Neural cell (in vitro differentiated cells): Measurements from ENCODE around the gene C2CD2. TPM values are rescaled to one million over a fixed set of nuclear protein-coding genes. Genes with fewer than 3 reads are reported as not detected.

ENCODE experiments used
- H2AFZ ChIP-seq: fragments of 200-600, 300-800 bp; sonication (generic), shearing (Covaris generic); 2 replicates; pipeline ENCODE4 v1.6.0; 2014; ENCODE audit warnings: low read depth, mild to moderate bottlenecking, antibody characterized with exemption, low read length, moderate library complexity
- H3F3A ChIP-seq: fragments of 200-600 bp; shearing (Covaris generic); 2 replicates; pipeline ENCODE4 v1.6.1; 2016; ENCODE audit warnings: mild to moderate bottlenecking, moderate library complexity, mixed read lengths, antibody characterized with exemption, low read length; ENCODE audit not compliant: insufficient read depth, poor library complexity, severe bottlenecking
- H3K27ac ChIP-seq: fragments of 200-600, 300-800 bp; sonication (generic), shearing (Covaris generic); 2 replicates; pipeline ENCODE4 v1.5.1; 2014; ENCODE audit warnings: mild to moderate bottlenecking, low read length, moderate library complexity
- H3K27me3 ChIP-seq: fragments of 300-800, 200-600 bp; sonication (generic), shearing (Covaris generic); 2 replicates; pipeline ENCODE4 v1.6.0; 2014; ENCODE audit warnings: mild to moderate bottlenecking, low read depth, low read length, moderate library complexity; ENCODE audit not compliant: insufficient read depth
- H3K36me3 ChIP-seq: fragments of 300-800, 200-600 bp; sonication (generic), shearing (Covaris generic); 2 replicates; pipeline ENCODE4 v1.5.1; 2014; ENCODE audit warnings: mild to moderate bottlenecking, antibody characterized with exemption, low read length, moderate library complexity; ENCODE audit not compliant: insufficient read depth
- H3K4me2 ChIP-seq: fragments of 300-800, 200-600 bp; sonication (generic), shearing (Covaris generic); 2 replicates; pipeline ENCODE4 v1.6.0; 2014; ENCODE audit warnings: mild to moderate bottlenecking, low read length
- H3K4me3 ChIP-seq: fragments of 300-800, 200-600 bp; sonication (generic), shearing (Covaris generic); 2 replicates; pipeline ENCODE4 v1.5.1; 2014; ENCODE audit warnings: mild to moderate bottlenecking, low read length, moderate library complexity
- H3K79me2 ChIP-seq: fragments of 200-600 bp; shearing (Covaris generic); replicated peaks from 2 replicates; pipeline ENCODE4 v1.6.0; 2014; ENCODE audit warnings: mild to moderate bottlenecking, low read length, moderate library complexity; ENCODE audit not compliant: insufficient read depth
- H3K9ac ChIP-seq: fragments of 300-800, 200-600 bp; sonication (generic), shearing (Covaris generic); 2 replicates; pipeline ENCODE4 v1.6.1; 2016; ENCODE audit warnings: mild to moderate bottlenecking, low read length, mixed read lengths
- H3K9me2 ChIP-seq: fragments of 200-600 bp; shearing (Covaris generic); 2 replicates; pipeline ENCODE4 v1.6.1; 2016; ENCODE audit warnings: mild to moderate bottlenecking, low read length, mixed read lengths; ENCODE audit not compliant: insufficient read depth
- H3K9me3 ChIP-seq: fragments of 200-600, 300-800 bp; sonication (generic), shearing (Covaris generic); 2 replicates; pipeline ENCODE4 v1.6.1; 2016; ENCODE audit warnings: mild to moderate bottlenecking, mixed run types, low read length, moderate library complexity, mixed read lengths
- H4K20me1 ChIP-seq: fragments of 200-600 bp; shearing (Covaris generic); 2 replicates; pipeline ENCODE4 v1.6.1; 2016; ENCODE audit warnings: mild to moderate bottlenecking, mixed run types; ENCODE audit not compliant: insufficient read depth
- CTCF ChIP-seq: fragments of 450-650 bp; IDR thresholded peaks from 2 replicates; pipeline ENCODE4 v1.5.1; 2014; ENCODE audit warnings: antibody characterized with exemption, mild to moderate bottlenecking, moderate library complexity; ENCODE audit not compliant: poor library complexity, severe bottlenecking
- EP300 ChIP-seq: fragments of 450-650 bp; conservative IDR thresholded peaks from 2 replicates; pipeline ENCODE4 v1.6.1; 2014; ENCODE audit warnings: antibody characterized with exemption, mild to moderate bottlenecking, moderate library complexity; ENCODE audit not compliant: poor library complexity, severe bottlenecking
- EZH2 ChIP-seq: fragments of 200-600, 300-800 bp; shearing (Covaris generic), sonication (generic); IDR thresholded peaks from 2 replicates; pipeline ENCODE4 v1.6.1; 2014; ENCODE audit warnings: antibody characterized with exemption, low read length, borderline replicate concordance, mild to moderate bottlenecking; ENCODE audit not compliant: insufficient read depth, poor library complexity, severe bottlenecking
- MXI1 ChIP-seq: fragments of 450-650 bp; conservative IDR thresholded peaks from 2 replicates; pipeline ENCODE4 v1.6.1; 2014; ENCODE audit warnings: antibody characterized with exemption, mild to moderate bottlenecking; ENCODE audit not compliant: poor library complexity, severe bottlenecking
- POLR2AphosphoS5 ChIP-seq: IDR thresholded peaks from 2 replicates; pipeline ENCODE4 v1.6.1; 2012
- RAD21 ChIP-seq: fragments of 450-650 bp; conservative IDR thresholded peaks from 2 replicates; pipeline ENCODE4 v1.6.1; 2014; ENCODE audit warnings: antibody characterized with exemption, mild to moderate bottlenecking, moderate library complexity
- REST ChIP-seq: IDR thresholded peaks from 2 replicates; pipeline ENCODE4 v1.6.1; 2012; ENCODE audit warnings: borderline replicate concordance
- SMC3 ChIP-seq: fragments of 450-650 bp; conservative IDR thresholded peaks from 2 replicates; pipeline ENCODE4 v1.6.1; 2014; ENCODE audit warnings: antibody characterized with exemption, mild to moderate bottlenecking, moderate library complexity; ENCODE audit not compliant: poor library complexity
- TAF1 ChIP-seq: IDR thresholded peaks from 2 replicates; pipeline ENCODE4 v1.6.1; 2012; ENCODE audit warnings: low read depth
- polyA plus RNA-seq: library from polyadenylated mRNA; depleted of rRNA; stranded (reverse); fragments of >200 nt; gene quantifications from 2 replicates; pipeline ENCODE4 v1.2.3, GENCODE V29; 2014

The C2CD2 gene
- polyA plus RNA-seq, 1 donor from 2014 or later: 0.88 TPM

GRCh38 chr21:41967708-41968107 lies 13.9 kb upstream of the C2CD2 start:
- no peaks in the 10 kb centered on the region for H3K36me3 ChIP-seq
- H3K4me2 ChIP-seq: no peak overlapping the region
- no peaks in the 10 kb centered on the region for H3K9me3 ChIP-seq
- no peaks in the 10 kb centered on the region for H3K9me2 ChIP-seq
- H3F3A ChIP-seq: no peaks in the 10 kb centered on the region
- H2AFZ ChIP-seq: no peak overlapping the region
- H3K9ac ChIP-seq: no peak overlapping the region
- TF ChIP-seq EZH2: no peak
- no peak overlapping the region for H3K27ac ChIP-seq
- no peaks in the 10 kb centered on the region for H3K27me3 ChIP-seq
- no peaks in the 10 kb centered on the region for H4K20me1 ChIP-seq
- H3K4me3 ChIP-seq: no peak overlapping the region
- no peaks in the 10 kb centered on the region for H3K79me2 ChIP-seq

- Histone ChIP-seq H3K36me3 (no peaks in the 10 kb centered on the region), H3F3A (no peaks in the 10 kb centered on the region), H3K9me2 (no peaks in the 10 kb centered on the region), H2AFZ (no peak overlapping the region), H3K4me3 (no peak overlapping the region), H3K4me2 (no peak overlapping the region), H4K20me1 (no peaks in the 10 kb centered on the region), H3K27me3 (no peaks in the 10 kb centered on the region), H3K27ac (no peak overlapping the region), H3K9ac (no peak overlapping the region), H3K9me3 (no peaks in the 10 kb centered on the region), H3K79me2 (no peaks in the 10 kb centered on the region)
- TF ChIP-seq TAF1 (no peak), POLR2AphosphoS5 (no peak), REST (no peak), EZH2 (no peak), SMC3 (no peak), RAD21 (no peak), CTCF (no peak), MXI1 (no peak), EP300 (no peak)
These were observed 13.2 kb upstream of the C2CD2 start for GRCh38 chr21:41966872-41967621.
